Heart right ventricle (tissue), 16 donors: Measurements from ENCODE around the gene TKT. TPM values are rescaled to one million over a fixed set of nuclear protein-coding genes. Genes with fewer than 3 reads are reported as not detected.
A peak's percentile ranks its signal among the peaks of the same experiment; 100 is the strongest.

ENCODE experiments used
- ATAC-seq, 8 donors: fragments of 200-7000 bp; cut with Tn5 transposase; one replicate each; pipeline ENCODE4 v1.9.1; 2020; ENCODE audit warnings: mild to moderate bottlenecking in 8 of 8, moderate library complexity in 8 of 8, moderate number of reproducible peaks in 1 of 8
- DNase-seq, 2 donors: peaks; one replicate each; pipeline ENCODE4 v3.0.0-alpha.2; 2020
- H3K27ac ChIP-seq, 10 donors: fragments of 200-600 bp; sonication (generic) in 2 of 10; one replicate each; pipeline versions ENCODE4 v1.5.0 to v1.8.0; 2020 to 2022; ENCODE audit warnings: mild to moderate bottlenecking in 3 of 10
- H3K27me3 ChIP-seq, 7 donors: fragments of 200-600 bp; one replicate each; pipeline ENCODE4 v1.8.0; 2021 to 2022; ENCODE audit warnings: mild to moderate bottlenecking in 2 of 7
- H3K36me3 ChIP-seq, 9 donors: fragments of 200-600 bp; sonication (generic) in 1 of 9; one replicate each; pipeline versions ENCODE4 v1.5.0 to v1.8.0; 2020 to 2022; ENCODE audit warnings: mild to moderate bottlenecking in 2 of 9
- H3K4me1 ChIP-seq, 9 donors: fragments of 200-600 bp; sonication (generic) in 1 of 9; one replicate each; pipeline versions ENCODE4 v1.5.0 to v1.8.0; 2020 to 2022; ENCODE audit warnings: mild to moderate bottlenecking in 4 of 9
- H3K4me3 ChIP-seq, 10 donors: fragments of 200-600 bp; sonication (generic) in 2 of 10; one replicate each; pipeline versions ENCODE4 v1.5.0 to v1.8.0; 2020 to 2022; ENCODE audit warnings: mild to moderate bottlenecking in 7 of 10, moderate library complexity in 2 of 10
- H3K9me3 ChIP-seq, 11 donors: fragments of 200-600 bp in 10 of 11; sonication (generic) in 2 of 11; one replicate each; pipeline versions ENCODE4 v1.5.0 to v1.8.0; 2013 to 2022; ENCODE audit warnings: mild to moderate bottlenecking in 2 of 11, control low read depth in 1 of 11, moderate library complexity in 1 of 11
- CTCF ChIP-seq, 9 donors: fragments of 200-600 bp; sonication (generic) in 2 of 9; IDR thresholded peaks; one replicate each; pipeline versions ENCODE4 v1.5.0 to v1.8.0; 2021 to 2022; ENCODE audit warnings: antibody characterized with exemption in 9 of 9, mild to moderate bottlenecking in 5 of 9, moderate library complexity in 1 of 9
- WGBS, 2 donors: extraction: QIAGEN DNeasy Blood & Tissue Kit; methylation state at CpG; one replicate each; pipeline ENCODE4 v1.1.7; 2013; ENCODE audit warnings: inconsistent platforms in 1 of 2; 5-methylcytosine and 5-hydroxymethylcytosine counted together
- intact Hi-C, 10 donors: fragments of 100-400 bp; cut with DNase I; formaldehyde crosslinking; loops; one replicate each; pipeline versions ENCODE4 v1.11.1 to v1.14.2; 2022
- polyA plus RNA-seq, 2 donors: library from polyadenylated mRNA; stranded (reverse); fragments of 200-250 nt; gene quantifications; one replicate each; pipeline ENCODE4 v1.2.3, GENCODE V29; 2013
- total RNA-seq, 10 donors: library from RNA; stranded (reverse); fragmentation: NEBNext Ultra II Directional in 3 of 10; extraction: Animal tissue kit (Norgen Biotek cat#: 25700) in 3 of 10; gene quantifications; one replicate each; pipeline versions ENCODE4 v1.2.1 to v1.2.4, GENCODE V29; 2021 to 2023
- donor health status: Arrhythmogenic right ventricular cardiomyopathy.
- donor health status: ischemic (EF 13 %, LVEDD 7.1; RV severe dilation, severe dysfunction).
- donor health status: healthy with polysubstance abuse.
- donor health status: DM: no; HTN: yes; CAD: no.
- donor health status: DM: no; HTN: no; CAD: no.
- donor health status: ischemic (EF 25% LVEDD 6.9; RV normal size, moderate dysfunction).
- donor health status: ischemic (EF 25% LVEDD 5.7; RV mildly dilated, moderate dysfunction).
- donor health status: healthy.
- donor health status: DM: yes; HTN: yes; CAD: no.
- donor health status: Ischemic cardiomyopathy.
- donor health status: ischemic (EF 35%, LVEDD 5.7; RV mildly dilated, moderate dysfunction).
- donor health status: nonischemic (EF 11% LVEDD 7.7; RV severe dilation, severe dysfunction).
- donor health status: DM: yes; HTN: yes; CAD: no.
- donor health status: PGD.
- donor health status: ischemic (EF 29% LVEDD 5.4; RV normal size, mild dysfunction).
- donor health status: nonischemic (EF 23%, LVEDD 6.1; RV moderate dilation, normal function).

Gene TKT
- total and polyA plus RNA-seq, 12 donors, result 16.5 to 91.4 (median 31.2) TPM

- WGBS, 2 donors, result 84 to 90% methylated on average over 9 of the region's 9 CpGs
- intact Hi-C loops, result loop anchor here in 1 of 10 donors (5.0 kb wide), 1 partner anchor 34 kb away; no protein-coding TSS in a partner anchor
- ATAC-seq, result peak in 1 of 8 donors; percentile 25
- DNase-seq, result no peak
- Histone ChIP-seq H3K27ac (no peak overlapping the region), H3K9me3 (no peaks in the 10 kb centered on the region), H3K36me3 (peaks cover 0 to 71% (median 0%) of the 10 kb centered on the region in 9 donors), H3K4me1 (peaks cover 0 to 48% (median 0%) of the 10 kb centered on the region in 9 donors), H3K4me3 (no peak overlapping the region), H3K27me3 (no peaks in the 10 kb centered on the region)
- no peak for TF ChIP-seq CTCF (IDR thresholded peaks at IDR 0.05)
Measured at GRCh38 chr3:53175613-53176540, 79.9 kb downstream of the TKT start.

Other genes starting within 250 kb of the TKT start
- gene SFMBT1, start 209.9 kb downstream of the TKT start, total RNA-seq, result 10 to 100 TPM; 14.5 to 19.1 (median 17.1) TPM
- 1 to 10 TPM; 3.1 to 4.1 TPM for gene SFMBT1, start 209.9 kb downstream of the TKT start, polyA plus RNA-seq
- gene RFT1, start 125.6 kb downstream of the TKT start, total RNA-seq, result 10 to 100 TPM in 4 of 10 donors, 1 to 10 TPM in 6; 5.7 to 13.1 (median 9.5) TPM
- 1 to 10 TPM; 4.6 to 8.2 TPM for gene RFT1, start 125.6 kb downstream of the TKT start, polyA plus RNA-seq
- gene PRKCD, start 94.8 kb downstream of the TKT start, total RNA-seq, result 10 to 100 TPM in 4 of 10 donors, 1 to 10 TPM in 6; 6.6 to 28.3 (median 7.7) TPM
- gene PRKCD, start 94.8 kb downstream of the TKT start, polyA plus RNA-seq, result 10 to 100 TPM in 1 of 2 donors, 1 to 10 TPM in 1; 8.6 to 11.5 TPM
- gene DCP1A, start 91.5 kb upstream of the TKT start, total RNA-seq, result 10 to 100 TPM; 16.0 to 24.1 (median 19.5) TPM
- gene DCP1A, start 91.5 kb upstream of the TKT start, polyA plus RNA-seq, result 1 to 10 TPM; 4.5 to 8.4 TPM
- 1 to 10 TPM in 2 of 10 donors, under 1 TPM in 8; 0.19 to 1.9 (median 0.64) TPM for gene CACNA1D, start 238.6 kb upstream of the TKT start, total RNA-seq
- gene CACNA1D, start 238.6 kb upstream of the TKT start, polyA plus RNA-seq, result under 1 TPM; 0.04 to 0.37 TPM